Hepatocyte (in vitro differentiated cells): ENCODE measurements around the gene M6PR. TPM values are rescaled to one million over a fixed set of nuclear protein-coding genes. Genes with fewer than 3 reads are reported as not detected.
"Not testable (repeated sequence)": the region's sequence is repeated elsewhere in the genome, so short reads cannot be mapped to it uniquely, and the experiment has no call there.

Experiments used
- DNase-seq: peaks from one replicate; pipeline ENCODE4 v3.0.0-alpha.2; 2016; ENCODE audit warnings: low spot score
- H2AFZ ChIP-seq: fragments of 200-600 bp; sonication (generic); 2 replicates; pipeline ENCODE4 v1.6.0; 2016; ENCODE audit warnings: antibody characterized with exemption, mild to moderate bottlenecking
- H3K27ac ChIP-seq: fragments of 200-600 bp; sonication (generic); 2 replicates; pipeline ENCODE4 v1.5.1; 2016; ENCODE audit warnings: mild to moderate bottlenecking
- H3K27me3 ChIP-seq: fragments of 200-600 bp; sonication (generic); 2 replicates; pipeline ENCODE4 v1.6.1; 2016
- H3K36me3 ChIP-seq: fragments of 200-600 bp; sonication (generic); replicated peaks from 2 replicates; pipeline ENCODE4 v1.5.1; 2016; ENCODE audit warnings: low read depth; ENCODE audit not compliant: insufficient read depth
- H3K4me1 ChIP-seq: fragments of 200-600 bp; sonication (generic); 2 replicates; pipeline ENCODE4 v1.5.1; 2016; ENCODE audit warnings: mild to moderate bottlenecking, moderate library complexity; ENCODE audit not compliant: insufficient read depth
- H3K4me2 ChIP-seq: fragments of 200-600 bp; sonication (generic); 2 replicates; pipeline ENCODE4 v1.6.0; 2016
- H3K4me3 ChIP-seq: fragments of 200-600 bp; sonication (generic); 2 replicates; pipeline ENCODE4 v1.5.1; 2016; ENCODE audit warnings: mild to moderate bottlenecking
- H3K79me2 ChIP-seq: fragments of 200-600 bp; sonication (generic); 2 replicates; pipeline ENCODE4 v1.6.0; 2017; ENCODE audit warnings: mild to moderate bottlenecking
- H3K9me2 ChIP-seq: fragments of 200-600 bp; sonication (generic); replicated peaks from 2 replicates; pipeline ENCODE4 v1.6.0; 2017; ENCODE audit warnings: mild to moderate bottlenecking; ENCODE audit not compliant: insufficient read depth
- H3K9me3 ChIP-seq: fragments of 200-600 bp; sonication (generic); 2 replicates; pipeline ENCODE4 v1.5.1; 2016; ENCODE audit warnings: low read depth, mild to moderate bottlenecking
- H4K20me1 ChIP-seq: fragments of 200-600 bp; sonication (generic); 2 replicates; pipeline ENCODE4 v1.6.0; 2016; ENCODE audit warnings: mild to moderate bottlenecking; ENCODE audit not compliant: insufficient read depth, poor library complexity, severe bottlenecking
- CTCF ChIP-seq: fragments of 200-600 bp; sonication (generic); IDR thresholded peaks from 2 replicates; pipeline ENCODE4 v1.5.1; 2016; ENCODE audit warnings: antibody characterized with exemption, mild to moderate bottlenecking; ENCODE audit not compliant: poor library complexity
- EZH2 ChIP-seq: fragments of 200-600 bp; sonication (generic); IDR thresholded peaks from 2 replicates; pipeline ENCODE4 v1.6.1; 2016; ENCODE audit warnings: antibody characterized with exemption, mild to moderate bottlenecking, borderline replicate concordance
- EZH2phosphoT487 ChIP-seq: fragments of 200-600 bp; sonication (generic); IDR thresholded peaks from one replicate; pipeline ENCODE4 v1.6.1; 2018; ENCODE audit warnings: antibody characterized with exemption, mild to moderate bottlenecking, low read depth, moderate library complexity; ENCODE audit not compliant: unreplicated experiment, severe bottlenecking
- WGBS: methylation state at CpG from one replicate; pipeline ENCODE4 v1.1.6; 2016; ENCODE audit warnings: low lambda C conversion rate; ENCODE audit errors: missing lambda C conversion rate; 5-methylcytosine and 5-hydroxymethylcytosine counted together
- polyA plus RNA-seq: library from polyadenylated mRNA; unstranded; fragments of >200 nt; fragmentation: Nextera tagmentation; extraction: Ambion mirVana; gene quantifications from 2 replicates; pipeline ENCODE4 v1.2.1, GENCODE V29; 2016
- total RNA-seq: library from RNA; depleted of rRNA; stranded (reverse); fragments of >200 nt; gene quantifications from 2 replicates; pipeline ENCODE4 v1.2.3, GENCODE V29; 2014

M6PR gene
- total and polyA plus RNA-seq, 2 experiments from 2014 or later, result 137 to 150 TPM

DNA sequence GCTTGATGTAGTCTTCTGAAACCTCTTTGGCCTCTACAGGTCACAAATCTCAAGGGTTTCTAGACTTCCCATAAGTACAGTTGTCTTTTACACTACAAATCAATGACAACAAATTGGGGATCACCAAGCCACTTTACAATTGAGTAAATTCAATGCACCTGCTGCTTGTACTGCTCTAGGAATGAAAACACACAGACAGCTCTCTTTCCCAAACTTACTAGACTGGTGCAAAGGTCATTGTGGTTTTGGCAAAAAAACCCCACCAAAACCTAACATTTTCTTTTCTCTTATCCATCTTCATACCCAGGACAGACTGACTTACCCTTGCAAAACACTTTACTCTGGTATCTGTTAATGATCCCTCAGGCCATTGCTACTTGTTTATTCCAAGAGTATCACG, 2.7 kb downstream of the M6PR start:
- H3K9me3 ChIP-seq, result no peaks in the 10 kb centered on the region
- H4K20me1 ChIP-seq, result peaks cover 14% of the 10 kb centered on the region
- H3K27ac ChIP-seq, result no peak overlapping the region
- H2AFZ ChIP-seq, result no peak overlapping the region
- WGBS, result 90% methylated on average over 1 of the region's 1 CpG
- peak overlapping the region; percentile 26 for H3K4me2 ChIP-seq
- no peaks in the 10 kb centered on the region for H3K36me3 ChIP-seq
- H3K9me2 ChIP-seq, result no peaks in the 10 kb centered on the region
- peaks cover 48% of the 10 kb centered on the region for H3K79me2 ChIP-seq
- H3K4me3 ChIP-seq, result no peak overlapping the region
- peaks cover 12% of the 10 kb centered on the region for H3K4me1 ChIP-seq
- no peaks in the 10 kb centered on the region for H3K27me3 ChIP-seq
- no peak for DNase-seq
- TF ChIP-seq CTCF (no peak), EZH2 (no peak), EZH2phosphoT487 (no peak)

DNA sequence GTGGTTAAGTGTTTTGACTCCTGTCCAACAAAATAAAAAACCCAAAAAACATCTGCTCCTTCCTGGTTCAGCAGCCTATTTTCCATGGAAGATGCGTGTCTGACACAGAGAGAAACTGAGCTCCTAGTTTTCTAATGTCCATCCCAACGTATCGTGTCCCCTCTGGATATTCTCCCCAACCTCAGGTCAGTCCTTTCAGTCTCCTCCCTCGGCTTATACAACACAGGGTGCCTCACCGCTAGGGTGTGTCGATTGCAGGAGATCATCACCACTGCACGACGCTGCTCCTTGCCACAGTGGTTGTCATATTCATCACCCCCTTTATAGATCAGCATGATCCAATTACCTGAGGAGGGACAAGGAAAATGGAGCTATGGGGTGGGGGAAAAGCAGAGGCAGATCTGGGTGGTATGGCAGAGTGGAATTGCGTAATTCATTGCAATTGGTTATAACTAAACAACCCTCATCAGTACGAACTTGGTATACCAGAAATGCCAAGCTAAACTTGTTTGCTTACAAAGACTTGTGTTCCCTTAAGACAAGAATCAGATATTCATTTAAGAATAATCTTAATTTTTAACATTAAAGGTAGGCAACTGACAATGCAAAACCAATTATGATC, 5.8 kb downstream of the M6PR start:
- Histone ChIP-seq H3K4me3 (no peak overlapping the region), H3K4me2 (no peak overlapping the region), H3K79me2 (peaks cover 37% of the 10 kb centered on the region), H2AFZ (no peak overlapping the region), H4K20me1 (peaks cover 14% of the 10 kb centered on the region), H3K9me2 (no peaks in the 10 kb centered on the region), H3K9me3 (no peaks in the 10 kb centered on the region), H3K36me3 (no peaks in the 10 kb centered on the region), H3K27me3 (no peaks in the 10 kb centered on the region), H3K4me1 (peaks cover 12% of the 10 kb centered on the region), H3K27ac (no peak overlapping the region)
- DNase-seq, result no peak
- WGBS, result 93% methylated on average over 10 of the region's 10 CpGs
- TF ChIP-seq CTCF (no peak), EZH2 (no peak), EZH2phosphoT487 (no peak)

DNA sequence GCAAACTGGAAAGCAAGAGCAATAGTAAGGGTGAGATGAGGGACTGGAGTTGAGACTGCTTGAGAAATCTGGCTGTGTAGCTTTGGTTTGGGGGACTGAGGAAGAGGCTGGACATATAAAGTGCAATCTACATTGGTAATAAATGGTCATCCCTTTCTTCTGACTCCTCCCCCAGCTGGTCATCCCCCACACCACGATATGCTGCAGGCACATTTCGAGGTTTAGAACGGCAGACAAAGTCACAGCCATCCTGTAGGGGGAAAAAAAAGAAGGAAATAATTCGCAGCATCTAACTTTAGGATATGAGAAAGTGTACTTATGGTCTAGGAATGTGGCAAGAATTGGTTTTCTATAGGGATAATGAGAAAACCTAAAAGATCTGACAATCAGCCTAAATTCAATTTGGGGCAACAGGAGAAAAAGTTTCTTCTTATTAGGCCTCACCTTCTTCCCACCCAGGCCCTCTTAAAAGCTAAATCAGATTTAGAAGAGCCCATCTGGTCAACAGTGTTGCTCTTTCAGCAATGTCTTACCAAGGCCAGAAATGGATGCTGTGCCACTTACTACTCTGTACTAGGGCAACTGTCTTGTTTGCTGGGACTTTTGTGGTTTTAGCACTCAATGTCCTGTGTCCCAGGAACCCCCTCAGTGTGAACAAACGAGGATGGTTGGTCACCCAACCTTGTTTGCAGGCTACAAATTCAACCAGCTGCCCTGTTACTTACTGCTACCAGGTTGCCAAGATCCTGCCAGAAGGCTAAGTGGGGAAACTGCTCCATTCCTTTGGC, 7.6 kb downstream of the M6PR start:
- no peak overlapping the region for H3K27ac ChIP-seq
- H3K36me3 ChIP-seq, result no peaks in the 10 kb centered on the region
- no peak for TF ChIP-seq EZH2
- no peak for TF ChIP-seq CTCF
- no peak for TF ChIP-seq EZH2phosphoT487
- H3K4me3 ChIP-seq, result no peak overlapping the region
- H3K4me2 ChIP-seq, result no peak overlapping the region
- no peak overlapping the region for H2AFZ ChIP-seq
- H3K4me1 ChIP-seq, result no peaks in the 10 kb centered on the region
- no peaks in the 10 kb centered on the region for H3K9me2 ChIP-seq
- DNase-seq, result no peak
- peaks cover 19% of the 10 kb centered on the region for H3K79me2 ChIP-seq
- no peaks in the 10 kb centered on the region for H3K27me3 ChIP-seq
- peaks cover 6% of the 10 kb centered on the region for H4K20me1 ChIP-seq
- no peaks in the 10 kb centered on the region for H3K9me3 ChIP-seq
- 93% methylated on average over 5 of the region's 5 CpGs for WGBS

DNA sequence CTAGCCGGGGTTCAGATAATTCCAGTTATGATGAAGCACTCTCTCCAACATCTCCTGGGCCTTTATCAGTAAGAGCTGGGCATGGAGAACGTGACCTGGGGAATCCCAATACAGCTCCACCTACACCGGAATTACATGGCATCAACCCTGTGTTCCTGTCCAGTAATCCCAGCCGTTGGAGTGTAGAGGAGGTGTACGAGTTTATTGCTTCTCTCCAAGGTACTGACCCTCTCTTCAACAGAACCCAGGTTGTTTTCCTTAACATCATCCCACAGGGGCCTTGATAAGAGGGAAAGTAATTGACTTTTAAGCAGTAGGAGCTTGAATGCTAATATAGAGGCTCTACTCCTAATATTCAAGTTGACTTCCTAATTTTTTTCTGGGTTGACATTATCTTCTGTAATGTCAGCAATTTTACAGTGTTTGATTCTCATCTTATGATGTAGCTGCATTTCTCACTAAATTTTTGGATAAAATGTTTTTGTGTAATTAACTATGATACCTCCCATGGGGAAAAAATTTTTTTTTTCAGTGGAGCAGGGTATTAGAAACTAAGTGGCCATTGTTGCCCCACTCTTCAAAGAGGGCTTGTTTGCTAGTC, 11.5 kb downstream of the M6PR start:
- not testable (repeated sequence) for H3K4me3 ChIP-seq, H3K4me2 ChIP-seq, H3K4me1 ChIP-seq, H3K27me3 ChIP-seq, H3K9me2 ChIP-seq, DNase-seq, H3K79me2 ChIP-seq, H3K9me3 ChIP-seq, H2AFZ ChIP-seq, H3K27ac ChIP-seq, H3K36me3 ChIP-seq, H4K20me1 ChIP-seq
- WGBS, result 85% methylated on average over 5 of the region's 5 CpGs
